Tibial artery (tissue), 4 donors: ENCODE results near the gene CLTCL1.

ENCODE experiments used
- DNase-seq, 2 donors: peaks; one replicate each; pipeline ENCODE4 v3.0.0-alpha.2; 2019
- H3K27ac ChIP-seq, 2 donors: fragments of 200-600 bp; sonication (generic) in 1 of 2; 1 replicate in 1 of 2; 2 replicates in 1 of 2; pipeline ENCODE4 v1.5.1; 2018 to 2019; ENCODE audit warnings: mild to moderate bottlenecking in 1 of 2
- H3K27me3 ChIP-seq, 2 donors: fragments of 200-600 bp; sonication (generic) in 1 of 2; one replicate each; pipeline versions ENCODE4 v1.5.1 to v1.6.0; 2016 to 2019
- H3K36me3 ChIP-seq, 3 donors: fragments of 200-600 bp; sonication (generic) in 2 of 3; one replicate each; pipeline ENCODE4 v1.5.1; 2016 to 2019; ENCODE audit warnings: mild to moderate bottlenecking in 2 of 3
- H3K4me1 ChIP-seq, 4 donors: fragments of 200-600 bp; sonication (generic) in 2 of 4; 1 replicate in 3 of 4; 2 replicates in 1 of 4; pipeline ENCODE4 v1.5.1; 2016 to 2019
- H3K4me3 ChIP-seq, 2 donors: fragments of 200-600 bp; sonication (generic) in 1 of 2; 1 replicate in 1 of 2; 2 replicates in 1 of 2; pipeline ENCODE4 v1.5.1; 2018 to 2019; ENCODE audit warnings: mild to moderate bottlenecking in 2 of 2
- H3K9me3 ChIP-seq, 3 donors: fragments of 200-600 bp; sonication (generic) in 1 of 3; one replicate each; pipeline ENCODE4 v1.5.1; 2016 to 2019
- intact Hi-C: fragments of 100-400 bp; cut with DNase I; formaldehyde crosslinking; loops from one replicate; pipeline ENCODE4 v1.15.0; 2023; ENCODE audit warnings: low total_unique reads
- TF ChIP-seq, protein P1 (sequence below), 2 experiments: fragments of 200-600 bp in 1 of 2; fragments of 450-650 bp in 1 of 2; IDR thresholded peaks; one replicate each; pipeline ENCODE4 v1.5.1; 2017 to 2019; ENCODE audit warnings: antibody characterized with exemption in 2 of 2, mild to moderate bottlenecking in 1 of 2, moderate library complexity in 1 of 2

CLTCL1 gene

DNA sequence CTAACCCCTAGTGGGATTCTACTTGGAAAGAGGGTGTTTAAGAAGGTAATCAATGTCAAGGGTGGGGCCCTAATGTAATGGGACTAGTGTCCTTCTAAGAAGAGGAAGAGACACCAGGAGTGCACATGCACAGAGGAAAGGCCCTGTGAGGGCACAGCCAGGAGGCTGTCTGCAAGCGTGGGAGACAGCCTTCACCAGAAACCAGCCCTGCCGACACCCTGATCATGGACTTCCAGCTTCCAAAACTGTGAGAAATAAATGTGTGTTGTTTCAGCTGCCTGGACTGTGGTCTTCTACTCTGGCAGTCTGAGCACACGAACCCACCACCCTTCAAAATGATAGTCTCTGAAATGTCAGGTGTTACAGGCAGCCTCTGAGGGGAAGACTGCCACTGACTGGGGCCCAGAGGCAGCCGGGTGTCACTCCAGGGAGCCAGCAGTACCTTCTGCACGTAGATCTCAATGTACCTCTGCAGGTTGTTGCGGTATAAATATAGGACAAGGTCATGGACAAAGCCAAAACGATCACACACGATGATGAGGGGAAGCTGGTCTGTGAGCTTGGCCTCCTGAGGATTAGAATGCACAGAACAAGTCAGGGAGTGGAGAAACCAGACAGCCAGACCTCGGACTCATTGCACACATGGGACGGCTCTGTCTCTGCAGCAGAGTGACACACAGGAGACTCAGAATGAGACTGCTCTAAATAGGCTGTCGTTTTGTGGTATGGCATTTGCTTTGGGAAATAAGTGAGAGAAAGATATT lies 69.1 kb downstream of the CLTCL1 start:
- DNase-seq = no peak
- Histone ChIP-seq H3K27ac (no peak overlapping the region), H3K27me3 (no peaks in the 10 kb centered on the region), H3K4me1 (peaks cover 5 to 12% (median 10%) of the 10 kb centered on the region in 4 donors), H3K4me3 (no peak overlapping the region), H3K9me3 (no peaks in the 10 kb centered on the region), H3K36me3 (peaks cover 11 to 60% (median 57%) of the 10 kb centered on the region in 3 donors)
- intact Hi-C loops = no loop called here
- TF ChIP-seq, protein P1, sequence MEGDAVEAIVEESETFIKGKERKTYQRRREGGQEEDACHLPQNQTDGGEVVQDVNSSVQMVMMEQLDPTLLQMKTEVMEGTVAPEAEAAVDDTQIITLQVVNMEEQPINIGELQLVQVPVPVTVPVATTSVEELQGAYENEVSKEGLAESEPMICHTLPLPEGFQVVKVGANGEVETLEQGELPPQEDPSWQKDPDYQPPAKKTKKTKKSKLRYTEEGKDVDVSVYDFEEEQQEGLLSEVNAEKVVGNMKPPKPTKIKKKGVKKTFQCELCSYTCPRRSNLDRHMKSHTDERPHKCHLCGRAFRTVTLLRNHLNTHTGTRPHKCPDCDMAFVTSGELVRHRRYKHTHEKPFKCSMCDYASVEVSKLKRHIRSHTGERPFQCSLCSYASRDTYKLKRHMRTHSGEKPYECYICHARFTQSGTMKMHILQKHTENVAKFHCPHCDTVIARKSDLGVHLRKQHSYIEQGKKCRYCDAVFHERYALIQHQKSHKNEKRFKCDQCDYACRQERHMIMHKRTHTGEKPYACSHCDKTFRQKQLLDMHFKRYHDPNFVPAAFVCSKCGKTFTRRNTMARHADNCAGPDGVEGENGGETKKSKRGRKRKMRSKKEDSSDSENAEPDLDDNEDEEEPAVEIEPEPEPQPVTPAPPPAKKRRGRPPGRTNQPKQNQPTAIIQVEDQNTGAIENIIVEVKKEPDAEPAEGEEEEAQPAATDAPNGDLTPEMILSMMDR (IDR thresholded peaks at IDR 0.05) = no peak

DNA sequence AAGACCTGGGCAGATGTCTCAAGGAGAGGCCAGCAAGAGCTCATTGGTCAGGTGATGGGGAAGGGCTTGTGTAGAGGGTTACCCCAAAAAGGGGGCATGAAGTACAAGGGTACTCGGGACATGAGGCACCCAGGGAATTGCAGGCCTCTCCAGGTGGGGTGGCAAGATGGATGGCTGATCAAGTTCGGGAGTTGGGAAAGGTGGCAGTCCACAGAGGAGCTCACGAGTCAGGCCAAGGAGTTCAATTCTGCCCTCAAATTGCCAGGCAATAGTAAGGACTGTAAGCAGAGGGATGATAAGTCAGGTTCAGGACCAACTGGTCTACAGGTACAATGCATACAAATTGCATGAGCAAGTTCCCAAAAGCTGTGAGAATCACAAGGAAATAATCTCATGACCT lies 70.7 kb downstream of the CLTCL1 start:
- H3K9me3 ChIP-seq = no peaks in the 10 kb centered on the region
- no peak overlapping the region for H3K27ac ChIP-seq
- TF ChIP-seq, protein P1 (IDR thresholded peaks at IDR 0.05) = no peak
- H3K4me3 ChIP-seq = no peak overlapping the region
- H3K4me1 ChIP-seq = peaks cover 5 to 12% (median 10%) of the 10 kb centered on the region in 4 donors
- H3K36me3 ChIP-seq = peaks cover 12 to 54% (median 51%) of the 10 kb centered on the region in 3 donors
- H3K27me3 ChIP-seq = no peaks in the 10 kb centered on the region
- no peak for DNase-seq
- intact Hi-C loops = no loop called here

DNA sequence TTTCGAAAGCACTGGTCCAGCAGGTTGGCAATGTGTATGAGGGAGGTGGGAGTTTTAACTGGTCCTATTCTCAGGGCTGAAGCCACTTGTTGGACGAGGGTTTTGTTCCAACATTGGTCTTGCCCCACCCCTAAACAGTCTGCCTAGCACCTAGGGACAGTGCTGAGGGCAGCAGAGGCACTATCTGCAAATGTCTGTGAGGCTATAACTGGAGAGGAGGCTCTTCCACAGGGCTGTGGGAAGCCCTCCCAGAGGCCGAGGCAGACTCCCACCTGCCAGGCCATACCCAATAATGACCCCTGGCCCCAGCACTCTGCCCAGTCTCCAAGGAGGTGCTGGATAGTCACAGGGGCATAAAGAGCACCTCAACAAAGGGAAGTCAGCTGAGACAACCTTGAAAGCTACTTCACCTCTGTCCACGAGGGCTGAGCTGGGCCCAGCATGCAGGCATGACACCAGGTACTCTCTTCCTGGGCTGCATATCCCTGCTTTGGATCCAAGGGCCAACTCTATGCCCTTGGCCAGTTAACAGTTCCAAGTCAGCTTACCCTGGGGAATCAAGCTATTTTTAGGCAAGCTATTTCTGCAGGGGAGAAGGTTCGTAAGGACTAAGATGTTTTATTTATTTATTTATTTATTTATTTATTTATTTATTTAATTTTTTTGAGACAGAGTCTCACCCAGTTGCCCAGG lies 72.8 kb downstream of the CLTCL1 start:
- intact Hi-C loops = no loop called here

DNA sequence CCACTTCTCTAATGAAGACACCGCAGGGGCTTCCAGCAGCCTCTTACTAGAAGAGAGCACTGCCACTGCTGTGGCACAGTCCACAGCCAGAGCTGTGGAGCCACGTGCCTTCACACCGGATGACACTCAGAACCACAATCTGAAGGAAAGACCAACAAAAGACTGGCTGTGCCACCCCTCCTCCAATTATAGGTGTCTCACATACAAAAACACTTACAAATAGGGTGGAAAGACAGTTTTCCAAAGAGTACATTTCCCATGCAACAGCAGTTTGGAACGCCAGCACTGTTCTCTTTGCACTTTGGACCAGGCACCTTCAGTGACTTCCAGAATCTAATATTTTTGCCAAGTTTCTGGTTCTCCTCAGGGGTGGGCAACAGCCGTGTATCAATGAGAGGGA lies 74.9 kb downstream of the CLTCL1 start:
- no peak overlapping the region for H3K4me3 ChIP-seq
- intact Hi-C loops = no loop called here
- H3K27me3 ChIP-seq = no peaks in the 10 kb centered on the region
- TF ChIP-seq, protein P1 (IDR thresholded peaks at IDR 0.05) = no peak
- DNase-seq = no peak
- H3K9me3 ChIP-seq = no peaks in the 10 kb centered on the region
- peaks cover 8 to 30% (median 22%) of the 10 kb centered on the region in 3 donors for H3K36me3 ChIP-seq
- no peak overlapping the region for H3K27ac ChIP-seq
- peaks cover 5 to 12% (median 10%) of the 10 kb centered on the region in 4 donors for H3K4me1 ChIP-seq

More for the DNA sequence above, 72.8 kb downstream of the CLTCL1 start:
- Histone ChIP-seq H3K36me3 (peaks cover 19 to 51% (median 43%) of the 10 kb centered on the region in 3 donors), H3K27me3 (no peaks in the 10 kb centered on the region), H3K4me1 (peaks cover 5 to 12% (median 10%) of the 10 kb centered on the region in 4 donors), H3K27ac (no peak overlapping the region), H3K9me3 (no peaks in the 10 kb centered on the region), H3K4me3 (no peak overlapping the region)
- TF ChIP-seq, protein P1 (IDR thresholded peaks at IDR 0.05) = no peak
- DNase-seq = no peak

DNA sequence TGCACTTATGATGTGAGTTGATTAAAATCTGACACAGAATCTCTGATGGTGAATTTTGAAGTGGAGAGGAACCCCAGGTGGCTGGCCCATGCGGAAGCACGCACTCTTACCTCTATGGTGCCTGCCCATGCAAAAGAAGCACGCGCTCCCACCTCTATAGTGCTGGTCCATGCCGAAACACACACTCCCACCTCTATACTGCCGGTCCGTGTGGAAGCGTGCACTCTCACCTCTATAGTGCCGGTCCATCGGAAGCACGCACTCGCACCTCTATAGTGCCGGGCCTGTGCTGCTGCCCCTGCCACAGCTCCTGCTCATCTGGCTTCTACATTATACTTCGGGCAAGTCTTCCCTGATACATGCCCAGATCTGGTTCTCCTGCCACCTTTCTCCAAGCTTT lies 76.2 kb downstream of the CLTCL1 start:
- Histone ChIP-seq H3K27me3 (no peaks in the 10 kb centered on the region), H3K9me3 (no peaks in the 10 kb centered on the region), H3K4me3 (no peak overlapping the region), H3K4me1 (peaks cover 5 to 12% (median 10%) of the 10 kb centered on the region in 4 donors), H3K36me3 (peaks cover 9 to 19% (median 11%) of the 10 kb centered on the region in 3 donors), H3K27ac (no peak overlapping the region)
- TF ChIP-seq, protein P1 (IDR thresholded peaks at IDR 0.05) = no peak
- intact Hi-C loops = no loop called here
- no peak for DNase-seq
